Activated T-cell treated with anti-CD3 and anti-CD28 coated beads for 1 hour (primary cell): Measurements from ENCODE around the gene TNIP1.
A peak's percentile ranks its signal among the peaks of the same experiment; 100 is the strongest.

ENCODE experiments used
- DNase-seq: peaks from one replicate; pipeline ENCODE4 v3.0.0-alpha.2; 2020; ENCODE audit warnings: low read depth

Gene TNIP1, protein sequence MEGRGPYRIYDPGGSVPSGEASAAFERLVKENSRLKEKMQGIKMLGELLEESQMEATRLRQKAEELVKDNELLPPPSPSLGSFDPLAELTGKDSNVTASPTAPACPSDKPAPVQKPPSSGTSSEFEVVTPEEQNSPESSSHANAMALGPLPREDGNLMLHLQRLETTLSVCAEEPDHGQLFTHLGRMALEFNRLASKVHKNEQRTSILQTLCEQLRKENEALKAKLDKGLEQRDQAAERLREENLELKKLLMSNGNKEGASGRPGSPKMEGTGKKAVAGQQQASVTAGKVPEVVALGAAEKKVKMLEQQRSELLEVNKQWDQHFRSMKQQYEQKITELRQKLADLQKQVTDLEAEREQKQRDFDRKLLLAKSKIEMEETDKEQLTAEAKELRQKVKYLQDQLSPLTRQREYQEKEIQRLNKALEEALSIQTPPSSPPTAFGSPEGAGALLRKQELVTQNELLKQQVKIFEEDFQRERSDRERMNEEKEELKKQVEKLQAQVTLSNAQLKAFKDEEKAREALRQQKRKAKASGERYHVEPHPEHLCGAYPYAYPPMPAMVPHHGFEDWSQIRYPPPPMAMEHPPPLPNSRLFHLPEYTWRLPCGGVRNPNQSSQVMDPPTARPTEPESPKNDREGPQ

GRCh38 chr5:151080613-151081430, at the start of gene TNIP1:
Gene TNIP1 (minus strand): TSS chr5:151081034. CDS start chr5:151065095, 15,939 bp downstream.
- peak; percentile 92 for DNase-seq

DNA sequence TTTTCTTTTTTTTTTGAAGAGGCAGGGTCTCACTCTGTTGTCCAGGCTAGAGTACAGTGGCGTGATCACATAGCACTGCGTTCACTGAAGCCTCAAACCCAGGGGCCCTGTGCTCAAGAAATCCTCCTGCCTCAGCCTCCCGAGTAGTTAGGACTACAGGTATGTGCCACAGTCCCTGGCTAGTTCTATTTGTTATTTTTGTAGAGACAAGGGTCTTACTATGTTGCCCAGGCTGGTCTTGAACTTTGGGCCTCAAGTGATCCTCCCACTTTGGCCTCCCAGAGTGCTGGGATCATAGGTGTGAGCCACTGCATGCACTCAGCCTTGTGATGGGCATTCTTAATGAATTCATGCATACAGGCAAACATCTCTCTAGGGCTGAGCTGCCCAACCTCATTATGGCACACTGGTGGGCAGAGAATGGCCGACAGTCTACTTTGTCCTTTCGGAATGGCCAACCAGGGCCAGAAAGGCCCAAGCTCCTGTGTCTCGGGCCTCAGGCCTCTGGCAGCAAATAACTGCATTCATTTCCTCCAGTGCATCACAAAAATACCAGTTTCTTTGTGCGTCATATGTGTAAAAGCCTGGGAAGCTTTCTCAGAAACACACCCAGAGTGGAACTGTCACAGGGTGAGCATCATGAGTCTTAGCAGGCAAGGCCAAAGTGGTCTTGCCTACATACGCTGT, 49.5 kb upstream of the TNIP1 start:
- DNase-seq: no peak

- DNase-seq: no peak
Measured at GRCh38 chr5:151128817-151129216, 48.0 kb upstream of the TNIP1 start.

DNA sequence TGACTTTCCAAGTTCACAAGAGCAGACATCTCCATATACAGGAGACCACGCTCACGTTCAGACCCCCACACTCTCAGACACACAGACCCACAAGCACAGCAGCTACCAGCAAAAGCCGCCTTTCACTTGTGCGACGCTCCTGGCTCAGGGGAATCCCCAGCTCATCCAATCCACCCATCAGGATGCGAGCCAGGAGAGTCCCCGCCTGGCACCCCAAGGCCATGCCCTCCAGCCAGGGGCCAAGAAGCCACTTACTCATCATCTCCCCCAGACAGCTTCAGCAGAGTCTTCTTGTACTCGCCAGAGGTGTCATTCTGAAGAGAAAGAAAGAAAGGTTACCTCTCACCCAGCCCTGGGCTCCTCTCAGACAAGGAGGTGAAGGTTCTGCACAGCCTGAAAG, 47.1 kb upstream of the TNIP1 start:
- DNase-seq: no peak

- peak; percentile 53 for DNase-seq
Measured at GRCh38 chr5:151126199-151126645, 45.4 kb upstream of the TNIP1 start.

- DNase-seq: no peak
Measured at GRCh38 chr5:151125421-151125820, 44.6 kb upstream of the TNIP1 start.

GRCh38 chr5:151123897-151124751, 43.3 kb upstream of the TNIP1 start:
- no peak for DNase-seq

GRCh38 chr5:151122828-151123227, 42.0 kb upstream of the TNIP1 start:
- no peak for DNase-seq

DNA sequence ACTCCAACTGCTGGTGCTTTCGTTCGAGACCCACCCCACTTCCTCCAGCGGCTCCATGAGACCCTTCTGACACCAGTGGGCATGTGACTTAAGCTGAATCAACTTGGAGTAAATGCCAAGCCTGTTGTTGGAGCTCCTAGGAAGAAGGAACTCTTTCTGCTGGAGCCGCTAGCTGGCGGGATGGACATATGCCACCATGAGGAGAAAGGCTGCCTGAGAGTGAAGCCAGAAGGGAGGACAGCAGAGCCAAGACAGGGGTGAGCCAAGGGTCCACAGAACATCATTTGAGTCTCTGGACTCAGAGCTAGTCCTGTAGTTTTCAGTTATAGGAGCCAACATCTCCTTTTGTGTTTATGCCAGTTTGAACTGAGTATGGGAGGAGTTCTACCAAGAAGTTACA, 40.8 kb upstream of the TNIP1 start:
- no peak for DNase-seq

DNA sequence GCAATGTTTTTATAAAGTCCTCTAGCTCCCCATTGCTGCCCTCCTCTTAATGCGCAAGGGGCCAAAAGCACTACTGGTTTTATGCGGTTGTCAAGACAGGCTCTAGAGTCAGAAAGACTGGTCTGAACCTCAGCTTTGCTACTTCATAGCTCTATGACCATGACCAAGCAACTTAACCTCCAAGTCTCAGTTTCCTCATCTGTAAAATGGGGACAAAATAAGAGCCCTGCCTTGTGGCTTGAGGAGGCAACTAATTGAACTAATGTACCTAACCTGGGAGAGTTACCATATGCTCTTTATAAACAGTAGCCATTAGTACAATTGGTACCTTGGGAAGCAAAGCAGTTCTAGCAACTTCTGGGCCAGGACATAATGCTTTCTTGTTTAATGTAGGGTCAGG, 40.3 kb upstream of the TNIP1 start:
- no peak for DNase-seq

- DNase-seq: no peak
Measured at GRCh38 chr5:151118913-151119575, 38.2 kb upstream of the TNIP1 start.

DNA sequence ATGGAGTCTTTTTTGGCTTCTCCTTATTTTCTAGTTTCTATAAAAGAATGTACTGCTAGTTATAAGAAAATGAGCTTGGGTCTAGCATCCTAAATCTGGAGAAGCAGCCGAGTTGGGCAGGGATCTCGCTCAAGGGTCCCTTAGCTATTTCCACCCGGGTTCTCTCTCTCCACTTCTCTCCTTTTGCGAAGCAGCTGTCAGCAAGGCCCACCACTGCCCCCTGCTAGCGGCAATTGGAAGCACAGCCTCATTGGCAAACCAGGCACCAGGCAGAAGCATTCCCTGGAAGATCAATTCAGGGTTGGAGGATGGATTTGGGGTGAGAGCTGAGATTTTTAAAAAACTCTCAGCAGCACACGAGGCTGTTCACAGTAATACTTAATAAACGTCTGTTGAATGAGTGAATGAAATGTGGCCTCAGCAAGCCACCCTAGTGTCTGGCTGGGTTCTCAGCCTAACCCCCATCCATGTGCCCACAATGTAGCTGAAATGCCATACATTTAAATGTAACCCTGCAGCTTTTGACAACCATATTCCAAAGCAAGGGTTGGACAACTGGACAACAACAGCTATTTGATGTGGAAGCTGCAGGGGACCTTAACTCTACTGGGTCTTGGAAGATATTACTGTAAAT, 34.6 kb upstream of the TNIP1 start:
- DNase-seq: peak; percentile 66

- no peak for DNase-seq
Measured at GRCh38 chr5:151113651-151114050, 32.8 kb upstream of the TNIP1 start.

- DNase-seq: no peak
Measured at GRCh38 chr5:151110992-151111391, 30.2 kb upstream of the TNIP1 start.

- DNase-seq: no peak
Measured at GRCh38 chr5:151110122-151110681, 29.4 kb upstream of the TNIP1 start.

GRCh38 chr5:151108566-151108965, 27.7 kb upstream of the TNIP1 start:
- no peak for DNase-seq

- no peak for DNase-seq
Measured at GRCh38 chr5:151107738-151108520, 27.1 kb upstream of the TNIP1 start.

DNA sequence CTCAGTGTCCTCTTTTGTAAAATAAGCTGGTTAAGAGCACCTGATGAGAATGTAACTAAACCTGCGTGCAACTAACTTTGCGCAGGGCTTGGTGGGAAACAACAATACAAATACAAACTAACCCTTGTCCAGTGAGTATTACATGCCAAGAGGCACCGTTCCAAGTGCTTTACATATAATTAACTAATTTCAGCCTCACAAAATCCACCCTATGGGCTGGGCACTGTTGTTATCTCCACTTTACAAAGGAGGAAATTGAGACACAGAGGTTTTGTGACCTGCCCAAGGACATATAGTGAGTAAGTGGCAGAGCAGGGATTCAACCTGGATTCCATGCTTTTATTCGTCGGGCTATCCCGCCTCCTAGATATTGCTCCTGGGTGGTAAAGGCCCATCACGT, 26.2 kb upstream of the TNIP1 start:
- DNase-seq: no peak

DNA sequence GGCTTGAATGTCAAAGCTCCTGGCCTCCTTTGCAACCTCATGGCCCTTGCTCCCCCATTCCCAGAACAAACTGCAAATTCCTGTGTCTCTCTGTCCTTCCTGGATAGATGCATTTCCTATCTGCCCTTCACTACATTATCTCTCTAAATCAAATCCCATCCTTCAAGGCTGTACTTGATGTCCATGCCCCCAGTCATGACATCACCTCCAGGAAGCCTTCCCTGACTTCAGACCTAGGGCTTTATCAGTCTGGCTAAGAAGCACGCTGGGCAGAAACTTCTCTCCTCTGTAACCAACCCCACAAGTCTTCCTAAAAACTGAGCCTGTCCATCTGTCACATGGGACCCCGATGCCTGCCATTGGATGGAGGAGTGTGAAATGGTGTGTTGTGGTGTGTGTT, 25.7 kb upstream of the TNIP1 start:
- DNase-seq: no peak
